ENCODE results near the gene LIN7A. TPM values are rescaled to one million over a fixed set of nuclear protein-coding genes. Genes with fewer than 3 reads are reported as not detected.

Gene LIN7A
- total and polyA plus RNA-seq, 2 of the 4 experiments (the other 2 are of a cell fraction), result 10.8 to 24.7 TPM

DNA sequence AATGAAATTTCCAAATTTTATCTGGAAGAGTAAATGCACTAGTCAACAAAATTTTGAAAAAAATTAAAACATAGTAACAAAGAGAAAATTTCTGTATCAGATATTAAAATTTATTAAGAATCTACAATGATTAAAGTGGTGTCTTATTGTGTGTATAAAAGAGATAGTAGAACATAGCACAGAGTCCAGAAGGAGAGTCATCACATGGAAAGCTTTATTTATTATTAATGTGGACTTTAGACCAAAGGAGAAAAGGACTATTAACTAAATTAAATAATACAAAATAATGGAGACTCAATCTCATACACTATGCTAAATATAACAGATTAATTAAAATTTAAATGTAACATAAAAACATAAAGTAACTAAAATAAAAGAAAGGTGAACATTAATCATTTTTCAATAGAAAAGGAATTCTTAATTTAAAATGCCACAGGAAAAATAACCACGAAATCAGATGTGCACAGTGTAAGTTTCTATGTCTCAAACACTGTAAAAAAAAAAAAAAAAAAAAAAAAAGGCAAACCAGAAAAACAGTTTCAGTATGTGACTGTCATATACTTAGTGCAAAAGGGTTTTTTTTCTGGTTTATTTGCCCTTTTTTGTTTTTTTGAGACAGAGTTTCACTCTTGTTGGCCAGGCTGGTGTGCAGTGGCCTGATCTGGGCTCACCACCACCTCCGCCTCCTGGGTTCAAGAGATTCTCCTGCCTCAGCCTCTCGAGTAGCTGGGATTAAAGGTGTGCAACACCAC lies 125.6 kb downstream of the LIN7A start:
- intact Hi-C loops (cut with micrococcal nuclease), result no loop called here
- H3K9me1 ChIP-seq (ENCODE audit: insufficient read depth, low read length), result peaks cover 4% of the 10 kb centered on the region; the same call in 1 of the 2 replicates
- no peak overlapping the region for H2BK120ac ChIP-seq (ENCODE audit: low read depth, low read length)

More for the DNA sequence above, 125.6 kb downstream of the LIN7A start:
- Histone ChIP-seq H3K4me2 (ENCODE audit: low read depth, low read length) (no peak overlapping the region), H3K18ac (ENCODE audit: low read depth, low read length) (no peak overlapping the region), H3K79me1 (ENCODE audit: low read depth in 1 of 2, low read length in 2 of 2) (no peaks in the 10 kb centered on the region), H2BK15ac (ENCODE audit: low read depth, low read length) (no peak overlapping the region), H4K20me1 (ENCODE audit: insufficient read depth, low read length) (no peaks in the 10 kb centered on the region), H3K9me3 (ENCODE audit: control insufficient read depth, insufficient read depth, low read length) (no peaks in the 10 kb centered on the region), H3K27me3 (ENCODE audit: control insufficient read depth, insufficient read depth, low read length) (no peaks in the 10 kb centered on the region), H3K36me3 (ENCODE audit: control insufficient read depth, insufficient read depth, low read length) (no peaks in the 10 kb centered on the region), H3K23ac (ENCODE audit: low read depth, low read length) (no peak overlapping the region), H3K4ac (ENCODE audit: low read depth, low read length) (no peak overlapping the region), H4K91ac (ENCODE audit: insufficient read depth, low read depth, low read length) (no peak overlapping the region), H2AK9ac (replicated peaks; ENCODE audit: low read depth, low read length, poor library complexity) (no peak overlapping the region), H2BK5ac (ENCODE audit: low read depth, low read length, poor library complexity, severe bottlenecking) (no peak overlapping the region), H3K4me3 (ENCODE audit: insufficient read depth, low read depth, low read length) (no peak overlapping the region), H2BK20ac (ENCODE audit: low read depth, low read length) (no peak overlapping the region), H2AFZ (replicated peaks; ENCODE audit: low read length, poor library complexity) (no peak overlapping the region), H2AK5ac (ENCODE audit: low read depth, low read length) (no peak overlapping the region), H4K8ac (ENCODE audit: low read depth in 2 of 2, low read length in 2 of 2) (no peak overlapping the region), H3K9ac (ENCODE audit: low read depth, low read length) (no peak overlapping the region), H3K14ac (replicated peaks; ENCODE audit: low read depth, low read length) (no peak overlapping the region), H3K4me1 (ENCODE audit: control insufficient read depth, insufficient read depth, low read length) (peaks cover 7% of the 10 kb centered on the region), H4K5ac (ENCODE audit: low read depth, low read length) (no peak overlapping the region), H3K27ac (ENCODE audit: insufficient read depth, low read length) (no peak overlapping the region), H3K56ac (ENCODE audit: extremely low read depth, insufficient read depth, low read length) (no peak overlapping the region)
- ChIA-PET CTCF (no interaction called here), POLR2A (ENCODE audit: unreplicated experiment) (no interaction called here)
- in situ Hi-C loops (cut with MboI; ENCODE audit: low sequenced_read_pairs) (no loop called here), dilution Hi-C loops (cut with HindIII; ENCODE audit: low sequenced_read_pairs, unreplicated experiment) (no loop called here)
- no peak for TF ChIP-seq NFE2L2 (IDR thresholded peaks at IDR 0.05; ENCODE audit: low read depth, low read length)
- TF ChIP-seq RCOR1 (IDR thresholded peaks at IDR 0.05; ENCODE audit: insufficient replicate concordance, low read length), result no peak
- no peak for TF ChIP-seq CHD1 (IDR thresholded peaks at IDR 0.05; ENCODE audit: low read depth, low read length)
- TF ChIP-seq, protein P1, sequence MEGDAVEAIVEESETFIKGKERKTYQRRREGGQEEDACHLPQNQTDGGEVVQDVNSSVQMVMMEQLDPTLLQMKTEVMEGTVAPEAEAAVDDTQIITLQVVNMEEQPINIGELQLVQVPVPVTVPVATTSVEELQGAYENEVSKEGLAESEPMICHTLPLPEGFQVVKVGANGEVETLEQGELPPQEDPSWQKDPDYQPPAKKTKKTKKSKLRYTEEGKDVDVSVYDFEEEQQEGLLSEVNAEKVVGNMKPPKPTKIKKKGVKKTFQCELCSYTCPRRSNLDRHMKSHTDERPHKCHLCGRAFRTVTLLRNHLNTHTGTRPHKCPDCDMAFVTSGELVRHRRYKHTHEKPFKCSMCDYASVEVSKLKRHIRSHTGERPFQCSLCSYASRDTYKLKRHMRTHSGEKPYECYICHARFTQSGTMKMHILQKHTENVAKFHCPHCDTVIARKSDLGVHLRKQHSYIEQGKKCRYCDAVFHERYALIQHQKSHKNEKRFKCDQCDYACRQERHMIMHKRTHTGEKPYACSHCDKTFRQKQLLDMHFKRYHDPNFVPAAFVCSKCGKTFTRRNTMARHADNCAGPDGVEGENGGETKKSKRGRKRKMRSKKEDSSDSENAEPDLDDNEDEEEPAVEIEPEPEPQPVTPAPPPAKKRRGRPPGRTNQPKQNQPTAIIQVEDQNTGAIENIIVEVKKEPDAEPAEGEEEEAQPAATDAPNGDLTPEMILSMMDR (conservative IDR thresholded peaks at IDR 0.05; ENCODE audit: low read depth, low read length), result no peak
- TF ChIP-seq MXI1 (IDR thresholded peaks at IDR 0.05; ENCODE audit: borderline replicate concordance, low read depth, low read length), result no peak
- no peak for ATAC-seq (ENCODE audit: low read depth)
- no peak for DNase-seq
- BruUV-seq (replicated peaks), result no TSS peak
- WGBS, 2 experiments (ENCODE audit: extremely low coverage in 2 of 2, insufficient read length in 1 of 2), result no CpG with 5 or more reads among the region's 3 CpGs

Measured in IMR-90 (cell line).